Measurements from ENCODE around the gene ATOSB. TPM values are rescaled to one million over a fixed set of nuclear protein-coding genes. Genes with fewer than 3 reads are reported as not detected.
A peak's percentile ranks its signal among the peaks of the same experiment; 100 is the strongest.

Gene ATOSB
- total and polyA plus RNA-seq, 9 of the 15 experiments (the other 6 are each of a cell fraction or from before 2014, with no cell fraction given) = 0.45 to 8.0 (median 4.2) TPM

DNA sequence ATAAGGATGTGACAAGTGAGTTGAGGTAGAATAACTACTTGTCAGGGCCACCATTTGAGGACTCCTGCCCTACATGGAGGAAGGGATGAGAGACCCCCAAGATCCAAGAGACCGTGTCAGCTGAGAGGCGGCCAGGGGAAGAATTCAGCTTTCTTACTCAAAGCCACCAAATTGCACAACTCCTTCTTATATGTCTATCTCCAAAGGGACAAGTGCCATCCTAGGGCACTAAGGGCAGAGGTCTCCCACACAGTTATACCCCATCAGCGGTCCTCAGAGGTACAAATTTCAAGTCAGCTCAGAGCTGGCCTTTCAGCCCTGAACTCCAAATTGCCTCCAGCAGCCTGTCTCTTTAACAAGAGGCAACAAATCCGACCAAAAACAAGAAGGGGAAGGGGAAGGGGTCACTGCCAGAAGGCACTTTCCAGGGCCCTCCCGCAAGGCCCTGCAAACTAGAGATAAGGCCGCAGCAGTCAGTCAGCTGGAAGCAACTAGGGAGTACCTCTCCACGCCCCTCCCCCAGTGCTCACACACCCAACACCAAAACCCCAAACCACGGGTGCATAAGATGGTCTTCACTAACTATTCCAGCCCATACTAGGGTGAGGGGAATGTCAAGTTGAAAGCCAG lies 6.6 kb downstream of the ATOSB start (continued):
- TF ChIP-seq NR2C1 (IDR thresholded peaks at IDR 0.05) = peak; percentile 63; the same call in 1 of the 2 replicates
- TF ChIP-seq NR2C1 (tag; IDR thresholded peaks at IDR 0.05) = peak; percentile 65
- no peak for TF ChIP-seq PTBP1 (IDR thresholded peaks at IDR 0.05; ENCODE audit: low read depth, low read length)
- peak; percentile 34; the same call in 1 of the 2 replicates for TF ChIP-seq RB1 (IDR thresholded peaks at IDR 0.05; ENCODE audit: low read depth)
- TF ChIP-seq, protein P1, sequence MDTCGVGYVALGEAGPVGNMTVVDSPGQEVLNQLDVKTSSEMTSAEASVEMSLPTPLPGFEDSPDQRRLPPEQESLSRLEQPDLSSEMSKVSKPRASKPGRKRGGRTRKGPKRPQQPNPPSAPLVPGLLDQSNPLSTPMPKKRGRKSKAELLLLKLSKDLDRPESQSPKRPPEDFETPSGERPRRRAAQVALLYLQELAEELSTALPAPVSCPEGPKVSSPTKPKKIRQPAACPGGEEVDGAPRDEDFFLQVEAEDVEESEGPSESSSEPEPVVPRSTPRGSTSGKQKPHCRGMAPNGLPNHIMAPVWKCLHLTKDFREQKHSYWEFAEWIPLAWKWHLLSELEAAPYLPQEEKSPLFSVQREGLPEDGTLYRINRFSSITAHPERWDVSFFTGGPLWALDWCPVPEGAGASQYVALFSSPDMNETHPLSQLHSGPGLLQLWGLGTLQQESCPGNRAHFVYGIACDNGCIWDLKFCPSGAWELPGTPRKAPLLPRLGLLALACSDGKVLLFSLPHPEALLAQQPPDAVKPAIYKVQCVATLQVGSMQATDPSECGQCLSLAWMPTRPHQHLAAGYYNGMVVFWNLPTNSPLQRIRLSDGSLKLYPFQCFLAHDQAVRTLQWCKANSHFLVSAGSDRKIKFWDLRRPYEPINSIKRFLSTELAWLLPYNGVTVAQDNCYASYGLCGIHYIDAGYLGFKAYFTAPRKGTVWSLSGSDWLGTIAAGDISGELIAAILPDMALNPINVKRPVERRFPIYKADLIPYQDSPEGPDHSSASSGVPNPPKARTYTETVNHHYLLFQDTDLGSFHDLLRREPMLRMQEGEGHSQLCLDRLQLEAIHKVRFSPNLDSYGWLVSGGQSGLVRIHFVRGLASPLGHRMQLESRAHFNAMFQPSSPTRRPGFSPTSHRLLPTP (IDR thresholded peaks at IDR 0.05; ENCODE audit: borderline replicate concordance, extremely low read depth, insufficient read length) = no peak
- no peak for TF ChIP-seq MCM7 (IDR thresholded peaks at IDR 0.05)
- TF ChIP-seq HMG20B (CRISPR knock-in tag; IDR thresholded peaks at IDR 0.05) = no peak
- TF ChIP-seq RCOR1 (IDR thresholded peaks at IDR 0.05; ENCODE audit: borderline replicate concordance in 1 of 2, low read depth in 2 of 2, low read length in 2 of 2) = peak in 1 of 2 experiments; percentile 87; a peak in 3 of 4 replicates
- 0 out of 2 replicates have a peak, but pooled peaks have one; percentile 35 for TF ChIP-seq FOXJ2 (tag; IDR thresholded peaks at IDR 0.05)
- no peak for TF ChIP-seq ELK1 (CRISPR knock-in tag; IDR thresholded peaks at IDR 0.05)
- no peak for TF ChIP-seq UBTF (IDR thresholded peaks at IDR 0.05; ENCODE audit: borderline replicate concordance in 1 of 2, low read depth in 2 of 2, low read length in 2 of 2)
- TF ChIP-seq, protein P2, sequence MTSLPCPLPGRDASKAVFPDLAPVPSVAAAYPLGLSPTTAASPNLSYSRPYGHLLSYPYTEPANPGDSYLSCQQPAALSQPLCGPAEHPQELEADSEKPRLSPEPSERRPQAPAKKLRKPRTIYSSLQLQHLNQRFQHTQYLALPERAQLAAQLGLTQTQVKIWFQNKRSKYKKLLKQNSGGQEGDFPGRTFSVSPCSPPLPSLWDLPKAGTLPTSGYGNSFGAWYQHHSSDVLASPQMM (CRISPR knock-in tag; IDR thresholded peaks at IDR 0.05) = no peak
- TF ChIP-seq, protein P3, sequence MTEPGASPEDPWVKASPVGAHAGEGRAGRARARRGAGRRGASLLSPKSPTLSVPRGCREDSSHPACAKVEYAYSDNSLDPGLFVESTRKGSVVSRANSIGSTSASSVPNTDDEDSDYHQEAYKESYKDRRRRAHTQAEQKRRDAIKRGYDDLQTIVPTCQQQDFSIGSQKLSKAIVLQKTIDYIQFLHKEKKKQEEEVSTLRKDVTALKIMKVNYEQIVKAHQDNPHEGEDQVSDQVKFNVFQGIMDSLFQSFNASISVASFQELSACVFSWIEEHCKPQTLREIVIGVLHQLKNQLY (CRISPR knock-in tag; conservative IDR thresholded peaks at IDR 0.05) = no peak
- no peak for TF ChIP-seq MYBL2 (IDR thresholded peaks at IDR 0.05; ENCODE audit: low read depth)
- no peak for TF ChIP-seq MYBL2 (CRISPR knock-in tag; IDR thresholded peaks at IDR 0.05; ENCODE audit: borderline replicate concordance)
- TF ChIP-seq L3MBTL2 (IDR thresholded peaks at IDR 0.05) = no peak
- peak; percentile 92 for TF ChIP-seq TEAD4 (IDR thresholded peaks at IDR 0.05; ENCODE audit: low read length)
- TF ChIP-seq TEAD4 (CRISPR knock-in tag; IDR thresholded peaks at IDR 0.05; ENCODE audit: borderline replicate concordance) = no peak
